Aorta (tissue), 5 donors: ENCODE results near the gene COL4A6. TPM values are rescaled to one million over a fixed set of nuclear protein-coding genes. Genes with fewer than 3 reads are reported as not detected.

ENCODE experiments used
- ATAC-seq: fragments of 200-7000 bp; cut with Tn5 transposase; one replicate; pipeline ENCODE4 v1.9.1; 2022; ENCODE audit warnings: moderate library complexity; ENCODE audit not compliant: low FRiP score
- DNase-seq, 2 donors: peaks; one replicate each; pipeline ENCODE4 v3.0.0-alpha.2; 2020
- H3K27ac ChIP-seq, 2 donors: one replicate each; pipeline ENCODE4 v1.5.1; 2013; ENCODE audit warnings: low read length in 2 of 2, mild to moderate bottlenecking in 2 of 2, moderate library complexity in 2 of 2, control low read depth in 1 of 2, inconsistent platforms in 1 of 2, low read depth in 1 of 2
- H3K27me3 ChIP-seq, 2 donors: one replicate each; pipeline ENCODE4 v1.6.1; 2013; ENCODE audit warnings: control low read depth in 1 of 2, low read length in 1 of 2, mild to moderate bottlenecking in 1 of 2, moderate library complexity in 1 of 2; ENCODE audit not compliant: insufficient read depth in 2 of 2, control insufficient read depth in 1 of 2
- H3K36me3 ChIP-seq, 2 donors: one replicate each; pipeline ENCODE4 v1.6.1; 2013; ENCODE audit warnings: control low read depth in 1 of 2, low read length in 1 of 2, mild to moderate bottlenecking in 1 of 2; ENCODE audit not compliant: insufficient read depth in 2 of 2, control insufficient read depth in 1 of 2
- H3K4me1 ChIP-seq, 2 donors: one replicate each; pipeline ENCODE4 v1.6.1; 2013; ENCODE audit warnings: low read length in 2 of 2, control low read depth in 1 of 2, mild to moderate bottlenecking in 1 of 2, moderate library complexity in 1 of 2; ENCODE audit not compliant: insufficient read depth in 2 of 2, control insufficient read depth in 1 of 2
- H3K4me3 ChIP-seq, 2 donors: one replicate each; pipeline ENCODE4 v1.5.1; 2013; ENCODE audit warnings: low read length in 2 of 2, control low read depth in 1 of 2, mild to moderate bottlenecking in 1 of 2
- H3K9me3 ChIP-seq: one replicate; pipeline ENCODE4 v1.6.1; 2013; ENCODE audit warnings: mild to moderate bottlenecking, low read length; ENCODE audit not compliant: control insufficient read depth
- WGBS, 2 donors: extraction: QIAGEN DNeasy Blood & Tissue Kit; methylation state at CpG; one replicate each; pipeline ENCODE4 v1.1.7; 2013; 5-methylcytosine and 5-hydroxymethylcytosine counted together
- intact Hi-C, 2 donors: fragments of 100-400 bp; cut with DNase I; formaldehyde crosslinking; loops; one replicate each; pipeline versions ENCODE4 v1.14.2 to v1.15.0; 2022
- polyA plus RNA-seq, 2 donors: library from polyadenylated mRNA; stranded (reverse); fragments of 200-250 nt; gene quantifications; one replicate each; pipeline ENCODE4 v1.2.3, GENCODE V29; 2013
- total RNA-seq, 2 donors: library from RNA; stranded (reverse); fragmentation: NEBNext Ultra II Directional; extraction: Animal tissue kit (Norgen Biotek cat#: 25700); gene quantifications; one replicate each; pipeline ENCODE4 v1.2.1, GENCODE V29; 2021
- donor health status: healthy with polysubstance abuse.
- donor health status: Bipolar disorder and iron deficiency.
- donor health status: DM: no; HTN: no; CAD: no.
- donor health status: DM: no; HTN: no; CAD: no.
- donor health status: DM: yes; HTN: yes; CAD: no.

The COL4A6 gene
- total and polyA plus RNA-seq, 4 donors = 0.75 to 7.2 (median 1.8) TPM

DNA sequence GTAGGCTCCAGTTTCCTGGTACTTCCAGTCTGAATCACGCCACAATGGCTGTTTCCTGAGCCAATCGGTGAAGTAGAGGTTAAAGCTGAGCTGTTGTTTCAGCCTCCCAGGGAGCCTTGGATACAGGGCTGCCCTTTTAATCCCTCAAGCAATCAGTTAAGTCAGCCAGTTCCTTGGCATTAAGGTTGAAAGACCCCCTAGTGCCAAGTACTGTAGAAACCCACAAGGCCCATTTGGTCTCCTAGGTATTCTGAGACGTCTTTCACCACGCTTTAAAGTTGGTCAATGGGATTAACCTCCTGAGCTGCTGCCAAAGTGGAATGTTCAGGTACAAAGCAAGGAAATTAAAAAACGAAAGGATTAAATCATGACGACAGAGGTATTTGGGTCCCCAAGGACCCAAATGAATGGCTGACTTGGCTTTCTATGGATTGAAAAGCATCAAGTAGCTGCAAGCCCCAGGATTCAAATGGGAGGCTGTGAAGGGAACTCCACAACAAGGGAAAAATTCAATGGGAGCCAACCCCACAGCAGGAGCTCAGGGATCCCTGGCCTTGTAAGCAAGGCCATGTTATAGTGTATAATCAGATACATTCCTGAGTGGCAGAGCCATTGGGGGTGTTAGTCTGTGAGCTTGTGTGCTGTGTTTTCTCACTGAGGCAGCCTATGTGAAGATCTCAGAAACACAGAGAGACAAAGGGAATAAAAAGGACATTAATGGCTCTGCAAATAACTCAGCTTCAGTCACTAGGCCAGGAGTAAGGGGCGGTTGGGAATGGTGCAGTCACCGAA is 260.7 kb downstream of the COL4A6 start:
- intact Hi-C loops = no loop called here
- no peak for ATAC-seq
- Histone ChIP-seq H3K27me3 (no peaks in the 10 kb centered on the region), H3K4me1 (no peaks in the 10 kb centered on the region), H3K4me3 (no peak overlapping the region), H3K36me3 (no peaks in the 10 kb centered on the region), H3K27ac (no peak overlapping the region), H3K9me3 (no peaks in the 10 kb centered on the region)
- no peak for DNase-seq
- WGBS, 2 donors = 68 to 88% methylated on average over 8 of the region's 8 CpGs

- 32 to 47% methylated on average over 3 of the region's 3 CpGs for WGBS, 2 donors
Measured at GRCh38 chrX:108173874-108174273, 264.3 kb downstream of the COL4A6 start.

DNA sequence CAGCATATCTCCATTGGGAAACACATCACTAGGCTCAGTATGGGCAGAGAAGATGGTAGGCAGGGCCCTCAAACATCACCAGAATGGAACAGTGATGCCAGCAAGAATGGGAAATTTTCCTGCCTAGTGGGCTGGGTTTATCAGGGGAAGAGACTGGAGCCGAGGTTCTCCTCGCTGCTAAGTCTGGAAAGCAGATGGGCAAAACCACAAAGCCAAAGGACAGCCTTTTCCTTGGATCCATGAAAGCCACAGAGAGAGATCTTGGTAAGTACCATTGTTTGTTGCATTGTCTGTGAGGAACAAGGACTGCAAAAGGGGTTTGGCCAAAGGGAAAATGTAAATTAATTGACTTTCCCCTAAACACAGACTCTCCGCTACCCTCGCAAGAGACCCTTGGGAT is 266.6 kb downstream of the COL4A6 start:
- Histone ChIP-seq H3K36me3 (no peaks in the 10 kb centered on the region), H3K4me3 (no peak overlapping the region), H3K27me3 (no peaks in the 10 kb centered on the region), H3K27ac (no peak overlapping the region), H3K4me1 (no peaks in the 10 kb centered on the region), H3K9me3 (no peaks in the 10 kb centered on the region)
- intact Hi-C loops = no loop called here
- DNase-seq = no peak
- no peak for ATAC-seq
- WGBS, 2 donors = 85 to 99% methylated on average over 4 of the region's 4 CpGs

More at GRCh38 chrX:108173874-108174273, 264.3 kb downstream of the COL4A6 start:
- ATAC-seq (no peak), DNase-seq (no peak)
- no peaks in the 10 kb centered on the region for H3K9me3 ChIP-seq
- intact Hi-C loops = no loop called here
- H3K4me3 ChIP-seq = no peak overlapping the region
- no peaks in the 10 kb centered on the region for H3K4me1 ChIP-seq
- no peaks in the 10 kb centered on the region for H3K27me3 ChIP-seq
- no peak overlapping the region for H3K27ac ChIP-seq
- no peaks in the 10 kb centered on the region for H3K36me3 ChIP-seq

DNA sequence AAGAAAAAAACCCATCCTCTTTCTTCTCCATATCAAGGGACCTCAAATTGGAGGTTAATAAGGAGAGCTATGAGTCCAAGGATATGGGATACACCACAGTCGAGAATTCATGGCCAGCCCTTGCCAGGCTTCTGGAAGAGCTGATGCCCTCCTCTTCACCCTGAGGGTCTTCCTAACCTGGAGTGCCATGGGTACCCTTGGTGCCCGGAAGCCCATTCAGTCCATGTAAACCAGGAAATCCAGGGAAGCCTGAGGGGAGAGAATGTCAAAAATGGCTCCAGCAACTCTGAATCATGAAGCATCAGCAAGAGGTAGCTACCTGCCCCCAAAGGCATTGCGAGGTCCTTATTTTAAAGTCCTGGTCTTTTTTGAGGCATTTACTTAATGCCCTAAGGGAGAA is 268.5 kb downstream of the COL4A6 start:
- H3K4me1 ChIP-seq = no peaks in the 10 kb centered on the region
- H3K27ac ChIP-seq = no peak overlapping the region
- 78 to 95% methylated on average over 3 of the region's 3 CpGs for WGBS, 2 donors
- no peak overlapping the region for H3K4me3 ChIP-seq
- intact Hi-C loops = no loop called here
- H3K9me3 ChIP-seq = no peaks in the 10 kb centered on the region
- DNase-seq = no peak
- H3K36me3 ChIP-seq = no peaks in the 10 kb centered on the region
- ATAC-seq = no peak
- no peaks in the 10 kb centered on the region for H3K27me3 ChIP-seq

GRCh38 chrX:108168961-108169740 is 269.1 kb downstream of the COL4A6 start:
- no peaks in the 10 kb centered on the region for H3K4me1 ChIP-seq
- no peaks in the 10 kb centered on the region for H3K9me3 ChIP-seq
- no peak overlapping the region for H3K4me3 ChIP-seq
- DNase-seq (no peak), ATAC-seq (no peak)
- intact Hi-C loops = no loop called here
- no peaks in the 10 kb centered on the region for H3K36me3 ChIP-seq
- 82 to 96% methylated on average over 9 of the region's 9 CpGs for WGBS, 2 donors
- H3K27ac ChIP-seq = no peak overlapping the region
- no peaks in the 10 kb centered on the region for H3K27me3 ChIP-seq

- no peak for ATAC-seq
- Histone ChIP-seq H3K4me1 (no peaks in the 10 kb centered on the region), H3K27ac (no peak overlapping the region)
Measured at GRCh38 chrX:108167211-108167872, 270.9 kb downstream of the COL4A6 start.

DNA sequence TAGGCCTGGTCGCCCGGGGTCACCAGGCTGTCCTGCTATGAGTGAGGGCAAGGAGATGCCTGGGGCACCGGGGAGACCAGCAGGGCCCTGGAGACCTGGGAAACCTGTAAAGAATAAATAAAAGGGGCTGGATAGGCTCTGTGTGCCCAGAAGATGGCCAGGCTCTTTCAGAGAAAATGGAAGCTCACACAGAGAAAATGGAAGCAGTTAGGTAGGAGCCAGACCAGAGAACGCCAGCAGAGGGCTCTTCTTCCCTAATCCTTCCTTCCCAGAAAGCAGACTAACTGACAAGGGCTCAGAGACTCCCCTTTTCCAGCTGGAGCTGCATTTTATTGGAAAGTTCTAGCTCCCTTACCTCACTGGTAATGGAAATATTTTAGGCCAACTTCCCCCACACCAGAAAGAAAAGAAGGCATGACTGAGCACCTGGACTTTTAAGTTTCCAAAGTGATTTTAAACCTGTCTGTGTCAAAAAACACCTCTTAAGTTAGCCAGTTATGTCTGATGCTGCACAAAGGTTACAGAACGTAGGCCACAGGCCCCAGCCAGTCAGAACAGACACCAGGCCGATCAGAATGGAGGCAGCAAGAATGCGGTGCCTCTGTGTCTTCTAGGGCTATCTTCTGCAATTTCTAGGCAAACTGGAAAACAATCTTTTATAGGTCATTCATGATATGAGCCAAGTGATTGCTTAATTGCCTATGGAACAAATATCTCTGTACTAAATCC is 272.7 kb downstream of the COL4A6 start:
- Histone ChIP-seq H3K9me3 (no peaks in the 10 kb centered on the region), H3K27ac (no peak overlapping the region), H3K27me3 (no peaks in the 10 kb centered on the region), H3K4me1 (no peaks in the 10 kb centered on the region), H3K4me3 (no peak overlapping the region), H3K36me3 (no peaks in the 10 kb centered on the region)
- intact Hi-C loops = no loop called here
- WGBS, 2 donors = 63 to 85% methylated on average over 7 of the region's 7 CpGs
- no peak for DNase-seq
- ATAC-seq = no peak

More at GRCh38 chrX:108167211-108167872, 270.9 kb downstream of the COL4A6 start:
- Histone ChIP-seq H3K36me3 (no peaks in the 10 kb centered on the region), H3K27me3 (no peaks in the 10 kb centered on the region), H3K4me3 (no peak overlapping the region), H3K9me3 (no peaks in the 10 kb centered on the region)
- intact Hi-C loops = no loop called here
- 35 to 57% methylated on average over 5 of the region's 5 CpGs for WGBS, 2 donors
- no peak for DNase-seq

- DNase-seq (no peak), ATAC-seq (no peak)
- 51 to 55% methylated on average over 7 of the region's 7 CpGs for WGBS, 2 donors
- H3K36me3 ChIP-seq = no peaks in the 10 kb centered on the region
- H3K9me3 ChIP-seq = no peaks in the 10 kb centered on the region
- intact Hi-C loops = no loop called here
- no peak overlapping the region for H3K27ac ChIP-seq
- H3K4me3 ChIP-seq = no peak overlapping the region
- H3K4me1 ChIP-seq = no peaks in the 10 kb centered on the region
- no peaks in the 10 kb centered on the region for H3K27me3 ChIP-seq
Measured at GRCh38 chrX:108163333-108164082, 274.7 kb downstream of the COL4A6 start.
